Ovary (tissue), 3 donors: ENCODE measurements around the gene TMEM63A.

Experiments used
- CTCF ChIP-seq, 3 donors: fragments of 450-650 bp in 2 of 3; fragments of 200-600 bp in 1 of 3; IDR thresholded peaks; one replicate each; pipeline versions ENCODE4 v1.5.1 to v1.8.0; 2016 to 2022; ENCODE audit warnings: antibody characterized with exemption in 3 of 3, mild to moderate bottlenecking in 1 of 3
- POLR2A ChIP-seq: fragments of 450-650 bp; IDR thresholded peaks from one replicate; pipeline ENCODE4 v1.6.1; 2017; ENCODE audit warnings: antibody characterized with exemption, mild to moderate bottlenecking, moderate library complexity
- donor health status: DM: no; HTN: no; CAD: no.

GRCh38 chr1:225919906-225920305 is 37.7 kb upstream of the TMEM63A start:
- TF ChIP-seq CTCF (IDR thresholded peaks at IDR 0.05) (no peak), POLR2A (no peak)
